Endothelial cell of umbilical vein (primary cell): ENCODE results near the gene HPSE2.

Experiments
- CTCF ChIP-seq, 2 donors: IDR thresholded peaks; 1 replicate in 1 of 2; 2 replicates in 1 of 2; pipeline ENCODE4 v1.5.1; 2011; ENCODE audit warnings: low read length in 2 of 2, mild to moderate bottlenecking in 2 of 2, moderate library complexity in 2 of 2, control low read depth in 1 of 2, inconsistent platforms in 1 of 2, low read depth in 1 of 2; ENCODE audit not compliant: insufficient read depth in 1 of 2; ENCODE audit errors: extremely low read depth in 1 of 2
- POLR2A ChIP-seq: IDR thresholded peaks from 2 replicates; pipeline ENCODE4 v1.6.1; 2012; ENCODE audit warnings: low read depth, mild to moderate bottlenecking, control low read depth, low read length
- TF ChIP-seq, protein P1 (sequence below): IDR thresholded peaks from 2 replicates; pipeline ENCODE4 v1.6.1; 2011; ENCODE audit not compliant: insufficient read depth, insufficient read length

GRCh38 chr10:99058762-99059161 is 176.9 kb downstream of the HPSE2 start:
- TF ChIP-seq POLR2A (no peak), CTCF (IDR thresholded peaks at IDR 0.05; ENCODE audit: extremely low read depth in 1 of 2, insufficient read depth in 1 of 2, low read depth in 1 of 2, low read length in 2 of 2) (no peak)
- TF ChIP-seq, protein P1, sequence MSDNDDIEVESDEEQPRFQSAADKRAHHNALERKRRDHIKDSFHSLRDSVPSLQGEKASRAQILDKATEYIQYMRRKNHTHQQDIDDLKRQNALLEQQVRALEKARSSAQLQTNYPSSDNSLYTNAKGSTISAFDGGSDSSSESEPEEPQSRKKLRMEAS = no peak
